ENCODE measurements around the gene PBRM1. TPM values are rescaled to one million over a fixed set of nuclear protein-coding genes. Genes with fewer than 3 reads are reported as not detected.

Gene PBRM1
- total and polyA plus RNA-seq, 4 donors: 7.1 to 65.7 (median 38.7) TPM

GRCh38 chr3:52570076-52570475 is 115.6 kb downstream of the PBRM1 start:
- TF ChIP-seq YY1 (IDR thresholded peaks at IDR 0.05) (no peak), HNF4G (IDR thresholded peaks at IDR 0.05) (no peak), ATF3 (IDR thresholded peaks at IDR 0.05) (no peak), SP1 (IDR thresholded peaks at IDR 0.05) (no peak), HNF4A (conservative IDR thresholded peaks at IDR 0.05) (no peak), FOXA1 (IDR thresholded peaks at IDR 0.05) (no peak), RAD21 (IDR thresholded peaks at IDR 0.05) (no peak), EGR1 (IDR thresholded peaks at IDR 0.05; ENCODE audit: low read depth in 2 of 2) (no peak), GABPA (IDR thresholded peaks at IDR 0.05 in 1 of 2, conservative IDR thresholded peaks at IDR 0.05 in 1 of 2) (no peak), RXRA (IDR thresholded peaks at IDR 0.05) (no peak)
- TF ChIP-seq, protein P1, sequence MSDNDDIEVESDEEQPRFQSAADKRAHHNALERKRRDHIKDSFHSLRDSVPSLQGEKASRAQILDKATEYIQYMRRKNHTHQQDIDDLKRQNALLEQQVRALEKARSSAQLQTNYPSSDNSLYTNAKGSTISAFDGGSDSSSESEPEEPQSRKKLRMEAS (IDR thresholded peaks at IDR 0.05): no peak
- TF ChIP-seq, protein P2, sequence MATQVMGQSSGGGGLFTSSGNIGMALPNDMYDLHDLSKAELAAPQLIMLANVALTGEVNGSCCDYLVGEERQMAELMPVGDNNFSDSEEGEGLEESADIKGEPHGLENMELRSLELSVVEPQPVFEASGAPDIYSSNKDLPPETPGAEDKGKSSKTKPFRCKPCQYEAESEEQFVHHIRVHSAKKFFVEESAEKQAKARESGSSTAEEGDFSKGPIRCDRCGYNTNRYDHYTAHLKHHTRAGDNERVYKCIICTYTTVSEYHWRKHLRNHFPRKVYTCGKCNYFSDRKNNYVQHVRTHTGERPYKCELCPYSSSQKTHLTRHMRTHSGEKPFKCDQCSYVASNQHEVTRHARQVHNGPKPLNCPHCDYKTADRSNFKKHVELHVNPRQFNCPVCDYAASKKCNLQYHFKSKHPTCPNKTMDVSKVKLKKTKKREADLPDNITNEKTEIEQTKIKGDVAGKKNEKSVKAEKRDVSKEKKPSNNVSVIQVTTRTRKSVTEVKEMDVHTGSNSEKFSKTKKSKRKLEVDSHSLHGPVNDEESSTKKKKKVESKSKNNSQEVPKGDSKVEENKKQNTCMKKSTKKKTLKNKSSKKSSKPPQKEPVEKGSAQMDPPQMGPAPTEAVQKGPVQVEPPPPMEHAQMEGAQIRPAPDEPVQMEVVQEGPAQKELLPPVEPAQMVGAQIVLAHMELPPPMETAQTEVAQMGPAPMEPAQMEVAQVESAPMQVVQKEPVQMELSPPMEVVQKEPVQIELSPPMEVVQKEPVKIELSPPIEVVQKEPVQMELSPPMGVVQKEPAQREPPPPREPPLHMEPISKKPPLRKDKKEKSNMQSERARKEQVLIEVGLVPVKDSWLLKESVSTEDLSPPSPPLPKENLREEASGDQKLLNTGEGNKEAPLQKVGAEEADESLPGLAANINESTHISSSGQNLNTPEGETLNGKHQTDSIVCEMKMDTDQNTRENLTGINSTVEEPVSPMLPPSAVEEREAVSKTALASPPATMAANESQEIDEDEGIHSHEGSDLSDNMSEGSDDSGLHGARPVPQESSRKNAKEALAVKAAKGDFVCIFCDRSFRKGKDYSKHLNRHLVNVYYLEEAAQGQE (IDR thresholded peaks at IDR 0.05): no peak
- Histone ChIP-seq H3K27me3 (ENCODE audit: control insufficient read depth in 4 of 4, insufficient read depth in 4 of 4, low read length in 3 of 4) (no peaks in the 10 kb centered on the region), H3K27ac (ENCODE audit: low read depth in 1 of 2, low read length in 2 of 2) (no peak overlapping the region), H3K9me3 (ENCODE audit: control insufficient read depth in 4 of 4, low read length in 3 of 4) (no peaks in the 10 kb centered on the region), H3K4me3 (ENCODE audit: low read depth in 1 of 3, low read length in 3 of 3) (no peak overlapping the region), H3K36me3 (ENCODE audit: control insufficient read depth in 4 of 4, insufficient read depth in 3 of 4, low read depth in 1 of 4, low read length in 3 of 4) (peaks cover 3 to 25% (median 12%) of the 10 kb centered on the region in 4 donors), H3K9ac (ENCODE audit: low read depth in 1 of 2, low read length in 2 of 2) (no peak overlapping the region), H3K4me1 (ENCODE audit: control insufficient read depth in 4 of 4, insufficient read depth in 4 of 4, low read length in 3 of 4) (no peaks in the 10 kb centered on the region)
- no peak for DNase-seq (ENCODE audit: low spot score)
- WGBS: 97% methylated on average over 4 of the region's 4 CpGs

DNA sequence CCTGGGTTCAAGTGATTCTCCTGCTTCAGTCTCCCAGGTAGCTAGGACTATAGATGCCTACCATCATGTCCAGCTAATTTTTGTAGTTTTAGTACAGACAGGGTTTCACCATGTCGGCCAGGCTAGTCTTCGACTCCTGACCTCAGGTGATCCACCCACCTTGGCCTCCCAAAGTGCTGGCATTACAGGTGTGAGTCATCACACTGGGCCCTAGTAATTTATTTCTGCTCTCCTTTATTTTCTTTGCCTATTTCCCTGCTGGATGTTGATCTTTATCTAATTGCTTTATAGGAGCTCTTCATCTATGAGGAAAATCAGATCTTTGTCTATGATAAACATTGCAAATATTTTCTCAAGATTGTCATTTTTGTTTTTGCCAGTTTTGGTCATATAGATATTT is 117.6 kb downstream of the PBRM1 start:
- Histone ChIP-seq H3K4me3 (ENCODE audit: low read depth in 1 of 3, low read length in 3 of 3) (no peak overlapping the region), H3K36me3 (ENCODE audit: control insufficient read depth in 4 of 4, insufficient read depth in 3 of 4, low read depth in 1 of 4, low read length in 3 of 4) (peaks cover 3 to 22% (median 10%) of the 10 kb centered on the region in 4 donors), H3K27ac (ENCODE audit: low read depth in 1 of 2, low read length in 2 of 2) (no peak overlapping the region), H3K4me1 (ENCODE audit: control insufficient read depth in 4 of 4, insufficient read depth in 4 of 4, low read length in 3 of 4) (no peaks in the 10 kb centered on the region), H3K9me3 (ENCODE audit: control insufficient read depth in 4 of 4, low read length in 3 of 4) (no peaks in the 10 kb centered on the region), H3K9ac (ENCODE audit: low read depth in 1 of 2, low read length in 2 of 2) (no peak overlapping the region), H3K27me3 (ENCODE audit: control insufficient read depth in 4 of 4, insufficient read depth in 4 of 4, low read length in 3 of 4) (no peaks in the 10 kb centered on the region)
- TF ChIP-seq HNF4A (conservative IDR thresholded peaks at IDR 0.05) (no peak), RXRA (IDR thresholded peaks at IDR 0.05) (no peak), SP1 (IDR thresholded peaks at IDR 0.05) (no peak), YY1 (IDR thresholded peaks at IDR 0.05) (no peak), RAD21 (IDR thresholded peaks at IDR 0.05) (no peak), FOXA2 (IDR thresholded peaks at IDR 0.05) (no peak), GABPA (IDR thresholded peaks at IDR 0.05 in 1 of 2, conservative IDR thresholded peaks at IDR 0.05 in 1 of 2) (no peak), HNF4G (IDR thresholded peaks at IDR 0.05) (no peak), ZBTB33 (IDR thresholded peaks at IDR 0.05) (no peak)
- TF ChIP-seq, protein P1 (IDR thresholded peaks at IDR 0.05): no peak
- TF ChIP-seq, protein P2 (IDR thresholded peaks at IDR 0.05): no peak
- WGBS: 98% methylated on average over 2 of the region's 2 CpGs
- DNase-seq (ENCODE audit: low spot score): no peak

Data from liver (tissue), 9 donors.